Measurements from ENCODE around the gene CDC42BPB.

CDC42BPB gene, protein sequence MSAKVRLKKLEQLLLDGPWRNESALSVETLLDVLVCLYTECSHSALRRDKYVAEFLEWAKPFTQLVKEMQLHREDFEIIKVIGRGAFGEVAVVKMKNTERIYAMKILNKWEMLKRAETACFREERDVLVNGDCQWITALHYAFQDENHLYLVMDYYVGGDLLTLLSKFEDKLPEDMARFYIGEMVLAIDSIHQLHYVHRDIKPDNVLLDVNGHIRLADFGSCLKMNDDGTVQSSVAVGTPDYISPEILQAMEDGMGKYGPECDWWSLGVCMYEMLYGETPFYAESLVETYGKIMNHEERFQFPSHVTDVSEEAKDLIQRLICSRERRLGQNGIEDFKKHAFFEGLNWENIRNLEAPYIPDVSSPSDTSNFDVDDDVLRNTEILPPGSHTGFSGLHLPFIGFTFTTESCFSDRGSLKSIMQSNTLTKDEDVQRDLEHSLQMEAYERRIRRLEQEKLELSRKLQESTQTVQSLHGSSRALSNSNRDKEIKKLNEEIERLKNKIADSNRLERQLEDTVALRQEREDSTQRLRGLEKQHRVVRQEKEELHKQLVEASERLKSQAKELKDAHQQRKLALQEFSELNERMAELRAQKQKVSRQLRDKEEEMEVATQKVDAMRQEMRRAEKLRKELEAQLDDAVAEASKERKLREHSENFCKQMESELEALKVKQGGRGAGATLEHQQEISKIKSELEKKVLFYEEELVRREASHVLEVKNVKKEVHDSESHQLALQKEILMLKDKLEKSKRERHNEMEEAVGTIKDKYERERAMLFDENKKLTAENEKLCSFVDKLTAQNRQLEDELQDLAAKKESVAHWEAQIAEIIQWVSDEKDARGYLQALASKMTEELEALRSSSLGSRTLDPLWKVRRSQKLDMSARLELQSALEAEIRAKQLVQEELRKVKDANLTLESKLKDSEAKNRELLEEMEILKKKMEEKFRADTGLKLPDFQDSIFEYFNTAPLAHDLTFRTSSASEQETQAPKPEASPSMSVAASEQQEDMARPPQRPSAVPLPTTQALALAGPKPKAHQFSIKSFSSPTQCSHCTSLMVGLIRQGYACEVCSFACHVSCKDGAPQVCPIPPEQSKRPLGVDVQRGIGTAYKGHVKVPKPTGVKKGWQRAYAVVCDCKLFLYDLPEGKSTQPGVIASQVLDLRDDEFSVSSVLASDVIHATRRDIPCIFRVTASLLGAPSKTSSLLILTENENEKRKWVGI (N-terminal part only)

DNA sequence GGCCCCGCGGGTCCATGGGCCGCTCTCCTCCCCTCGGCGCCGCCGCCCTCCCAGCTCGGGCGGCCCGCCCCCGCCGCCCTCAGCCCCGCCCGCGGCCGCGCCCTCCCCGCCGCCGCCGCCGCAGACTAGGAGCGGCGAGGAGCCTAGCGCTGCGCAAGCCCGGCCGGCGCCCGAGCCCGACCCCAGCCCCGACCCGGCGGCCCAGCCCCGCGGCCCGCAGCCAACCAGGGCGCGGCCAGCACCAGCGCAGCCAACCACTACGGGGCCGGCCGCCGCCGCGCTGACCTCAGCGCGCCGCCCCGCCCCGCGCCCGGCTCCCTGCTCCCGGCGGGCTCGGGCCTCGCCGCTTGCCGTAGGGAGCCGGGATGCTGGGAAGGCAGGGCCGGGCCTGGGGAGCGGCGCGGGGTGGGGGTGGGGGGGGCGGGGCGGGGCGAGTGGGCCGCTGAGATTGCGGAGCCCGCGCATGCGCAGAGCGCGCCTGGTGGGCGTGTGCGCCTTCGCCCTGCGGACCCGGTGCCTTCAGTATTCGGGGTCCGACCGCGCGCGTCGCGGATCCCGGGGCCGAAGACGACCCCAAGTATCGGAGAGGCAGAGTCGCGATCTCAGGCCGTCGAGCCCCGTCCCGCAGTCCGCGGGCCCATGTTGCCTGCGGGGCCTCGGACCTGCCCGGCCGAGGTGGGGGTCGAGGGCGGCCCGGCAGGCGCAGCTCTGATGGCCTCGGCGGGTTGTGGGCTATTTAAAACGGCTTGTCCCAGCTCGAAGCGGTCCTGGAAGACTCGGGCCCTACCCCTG is at the start of gene CDC42BPB:
Gene CDC42BPB, minus strand, starts transcription at position 178 of the 792 bp plus-strand sequence. CDS start 376 bp downstream, outside the sequence.
- peak; percentile 67 for DNase-seq (ENCODE audit: low read depth)

DNA sequence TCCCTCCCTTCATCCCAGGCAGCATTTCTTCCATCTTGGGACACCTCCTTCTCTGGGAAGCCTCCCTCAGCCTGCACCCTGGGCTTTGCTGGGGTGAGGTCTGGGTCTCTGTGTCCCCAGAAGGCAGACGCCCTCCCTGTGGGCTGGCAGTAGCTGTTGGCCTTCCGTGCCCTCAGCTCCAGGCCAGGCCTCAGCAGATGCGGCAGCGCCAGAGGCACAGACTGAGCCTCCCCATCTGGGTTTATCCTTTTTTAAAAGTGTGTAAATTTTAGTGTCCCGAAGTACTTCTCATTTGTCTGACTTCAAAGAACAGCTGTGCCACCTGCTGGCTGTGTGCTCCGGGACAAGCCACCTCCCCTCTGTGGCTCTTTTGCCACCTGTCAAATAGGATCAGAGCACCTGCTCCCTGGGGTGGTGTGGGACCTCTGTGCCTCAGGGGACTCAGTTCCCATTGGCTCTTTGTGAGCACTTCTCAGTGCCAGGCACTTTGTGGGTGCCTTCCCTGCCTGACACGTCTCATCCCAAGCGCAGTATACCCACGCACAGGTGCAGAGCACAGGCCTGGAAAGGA is 48.3 kb upstream of the CDC42BPB start:
- no peak for DNase-seq (ENCODE audit: low read depth)

DNA sequence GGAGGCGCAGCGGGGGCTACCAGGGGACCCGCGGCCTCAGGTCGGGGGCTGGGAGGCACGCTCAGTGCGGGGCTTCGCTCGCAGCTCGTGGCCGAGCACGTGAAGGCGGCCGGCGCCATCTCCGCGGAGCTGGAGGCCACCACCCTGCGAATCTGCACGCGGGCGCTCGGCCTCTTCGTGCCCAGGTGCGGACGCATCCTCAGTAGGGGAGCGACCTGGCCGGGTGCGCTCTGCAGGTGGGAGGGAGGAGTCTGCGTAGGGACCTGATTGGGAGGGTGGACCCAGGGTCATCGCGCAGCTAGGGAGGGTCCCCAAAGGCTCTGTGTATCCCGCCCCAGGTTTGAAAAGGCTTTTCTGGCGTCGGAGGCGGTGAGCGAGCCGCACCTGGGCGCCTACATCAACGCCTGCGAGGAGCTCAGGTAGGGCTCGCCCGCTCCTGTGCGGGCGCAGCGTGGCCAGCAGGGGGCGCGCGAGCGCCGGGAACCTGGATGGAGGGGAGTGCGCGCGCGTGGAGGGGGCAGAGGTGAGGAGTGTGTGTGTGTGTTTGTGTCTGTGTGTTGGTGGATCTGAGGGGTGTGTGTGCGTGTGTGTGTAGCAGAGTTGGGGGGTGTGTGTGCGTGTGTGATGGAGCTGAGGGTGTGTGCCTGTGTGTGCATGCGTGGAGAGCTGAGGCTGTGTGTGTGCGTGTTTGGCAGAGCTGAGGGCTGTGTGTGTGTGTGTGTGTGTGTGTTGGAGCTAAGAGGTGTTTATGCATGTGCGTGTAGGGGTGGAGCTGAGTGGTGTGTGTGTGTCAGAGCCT is 47.5 kb upstream of the CDC42BPB start:
- DNase-seq (ENCODE audit: low read depth), result peak; percentile 29

DNA sequence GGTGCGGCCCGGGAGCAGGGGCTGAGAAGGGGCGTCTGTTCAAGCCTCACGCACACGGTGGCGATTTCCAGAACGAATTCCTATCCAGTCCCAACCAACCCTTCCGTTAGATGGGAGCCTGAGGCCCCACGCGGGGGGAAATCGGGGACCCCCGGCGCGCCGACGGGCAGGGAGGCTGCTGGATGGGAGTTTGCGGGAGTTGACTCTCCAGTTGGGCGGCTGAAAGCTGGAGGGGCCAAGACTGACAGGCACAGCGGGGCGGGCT is 47.0 kb upstream of the CDC42BPB start:
- no peak for DNase-seq (ENCODE audit: low read depth)

DNA sequence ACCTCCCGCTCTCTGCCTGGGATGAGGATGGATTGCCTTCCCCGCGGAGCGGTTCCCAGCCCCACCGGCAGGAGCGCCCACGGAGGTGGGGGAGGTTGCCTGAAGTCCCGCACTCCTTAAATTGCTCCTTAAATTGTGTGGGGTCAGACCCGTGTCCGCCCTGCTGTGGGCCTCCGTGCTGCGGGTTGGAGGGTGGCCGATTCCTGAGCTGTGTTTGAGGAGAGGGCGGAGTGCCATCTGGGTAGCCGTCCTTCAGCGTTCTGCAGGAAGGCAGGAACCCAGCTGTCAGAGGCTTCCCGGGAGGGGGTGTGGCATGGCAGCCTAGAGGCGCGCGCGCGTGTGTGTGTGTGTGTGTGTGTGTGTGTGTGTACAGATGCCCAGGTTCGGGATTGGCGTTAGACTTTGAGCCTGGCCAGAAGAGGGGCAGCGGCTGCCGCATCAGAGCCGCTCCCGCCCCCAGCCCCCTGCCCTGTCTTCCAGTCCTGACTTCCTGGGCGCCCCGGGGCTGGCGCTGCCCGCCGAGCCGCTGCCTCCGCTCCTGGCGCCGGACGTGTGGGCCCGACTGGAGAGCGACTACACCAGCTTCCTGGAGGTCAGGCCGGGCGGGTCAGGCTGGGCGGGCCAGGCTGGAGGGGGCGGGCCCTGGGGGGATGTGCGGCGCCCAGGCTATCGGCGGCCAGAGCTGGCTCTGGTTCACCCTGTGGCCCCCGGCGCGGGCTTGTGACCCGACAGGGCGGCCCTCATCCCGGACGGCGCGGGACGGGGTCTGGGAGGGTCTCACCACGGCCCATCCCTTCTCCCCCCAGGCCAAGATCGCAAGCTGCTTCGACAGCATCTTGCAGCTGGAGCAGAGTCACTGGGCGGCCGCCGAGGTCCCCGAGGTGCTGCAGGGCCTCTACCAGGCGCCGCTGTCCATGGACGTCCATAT is 46.4 kb upstream of the CDC42BPB start:
- DNase-seq (ENCODE audit: low read depth), result no peak

DNA sequence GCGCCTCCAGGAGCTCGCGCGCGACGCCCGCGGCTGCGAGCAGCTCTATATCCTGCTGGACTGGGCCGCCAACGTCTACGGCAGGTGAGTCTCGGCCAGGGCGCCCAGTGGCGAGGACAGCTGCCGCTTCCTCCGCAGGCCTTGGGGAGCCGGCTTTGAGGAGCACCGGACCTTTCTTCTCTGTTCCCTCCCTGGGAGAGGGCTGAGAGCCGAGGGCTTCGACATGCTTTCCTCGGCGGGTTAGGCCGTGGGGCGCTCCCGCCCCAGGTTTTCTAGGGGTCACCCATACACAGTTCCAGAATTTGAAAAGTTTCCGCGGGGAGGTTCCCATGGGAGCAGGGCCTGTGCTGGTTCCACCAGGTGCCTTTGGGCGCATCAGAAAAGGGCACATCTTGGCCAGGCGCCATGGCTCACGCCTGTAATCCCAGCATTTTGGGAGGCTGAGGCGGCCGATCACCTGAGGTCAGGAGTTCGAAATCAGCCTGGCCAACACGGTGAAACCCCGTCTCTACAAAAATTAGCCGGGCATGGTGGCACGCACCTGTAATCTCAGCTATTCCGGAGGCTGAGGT is 45.4 kb upstream of the CDC42BPB start:
- DNase-seq (ENCODE audit: low read depth), result no peak

DNA sequence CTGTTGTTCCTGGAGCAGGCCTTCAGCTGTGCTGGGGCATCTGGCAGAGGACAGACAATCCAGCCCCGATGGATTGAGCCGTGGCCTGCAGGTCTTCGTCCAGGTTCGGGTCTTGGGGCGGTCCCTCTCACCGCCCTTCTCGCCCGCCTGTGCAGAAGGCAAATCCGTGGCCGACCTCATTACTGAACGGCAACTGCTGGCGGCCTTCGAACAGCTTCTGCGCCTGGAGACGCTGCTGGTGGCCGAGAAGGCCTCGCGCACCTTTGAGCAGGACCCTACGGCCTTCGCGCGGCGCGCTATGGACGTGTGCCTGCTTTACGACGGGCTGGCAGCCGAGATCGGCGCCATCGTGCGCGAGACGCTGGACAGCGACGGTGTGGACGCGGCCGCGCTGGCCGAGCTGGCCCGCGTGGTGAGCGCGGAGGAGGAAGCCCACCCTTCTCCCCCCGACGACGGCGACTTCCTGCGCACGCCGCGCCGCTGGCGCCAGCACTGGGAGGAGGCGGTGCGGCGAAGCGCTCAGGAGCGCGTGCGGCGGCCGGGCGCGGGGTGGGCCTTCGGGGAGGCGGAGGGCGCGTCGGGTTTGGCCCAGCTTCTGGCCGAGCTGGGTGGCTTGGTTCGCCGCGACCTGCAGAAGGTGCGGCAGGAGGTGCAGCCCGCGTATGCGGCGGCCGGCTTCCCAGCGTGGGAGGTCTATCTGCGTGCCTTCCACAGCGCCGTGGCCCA is 44.8 kb upstream of the CDC42BPB start:
- no peak for DNase-seq (ENCODE audit: low read depth)

DNA sequence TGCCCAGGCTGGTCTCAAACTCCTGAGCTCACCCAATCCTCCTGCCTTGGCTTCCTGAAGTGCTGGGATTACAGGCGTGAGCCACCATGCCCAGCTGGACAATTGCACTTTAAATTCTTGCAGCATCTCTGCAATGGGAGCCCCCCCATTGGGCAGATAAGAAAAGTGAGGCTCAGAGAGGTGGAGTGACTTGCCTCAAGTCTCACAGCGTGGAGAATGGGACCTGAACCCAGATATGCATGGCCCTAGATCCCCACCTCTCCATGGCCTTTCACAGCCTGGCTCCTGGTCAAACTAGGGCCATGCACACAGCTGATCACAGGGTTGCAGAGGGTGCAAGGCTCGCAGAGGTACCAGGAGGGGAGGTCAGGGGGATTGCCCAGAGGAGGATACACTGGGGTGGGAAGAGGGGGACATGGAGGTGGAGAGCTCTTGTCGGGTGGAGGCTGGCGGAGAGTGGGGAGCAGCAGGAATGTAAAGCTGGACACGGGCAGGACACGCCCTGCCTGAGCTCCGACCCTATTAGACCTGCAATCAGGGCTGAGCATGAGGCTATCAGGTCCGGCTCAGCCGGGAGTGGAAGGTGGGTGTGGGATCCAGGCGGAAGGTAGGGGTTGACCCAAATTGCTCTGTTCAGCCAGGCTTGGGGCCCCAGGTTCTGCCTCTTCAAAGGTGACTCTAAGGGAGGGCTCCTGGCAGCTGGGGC is 44.1 kb upstream of the CDC42BPB start:
- no peak for DNase-seq (ENCODE audit: low read depth)

DNA sequence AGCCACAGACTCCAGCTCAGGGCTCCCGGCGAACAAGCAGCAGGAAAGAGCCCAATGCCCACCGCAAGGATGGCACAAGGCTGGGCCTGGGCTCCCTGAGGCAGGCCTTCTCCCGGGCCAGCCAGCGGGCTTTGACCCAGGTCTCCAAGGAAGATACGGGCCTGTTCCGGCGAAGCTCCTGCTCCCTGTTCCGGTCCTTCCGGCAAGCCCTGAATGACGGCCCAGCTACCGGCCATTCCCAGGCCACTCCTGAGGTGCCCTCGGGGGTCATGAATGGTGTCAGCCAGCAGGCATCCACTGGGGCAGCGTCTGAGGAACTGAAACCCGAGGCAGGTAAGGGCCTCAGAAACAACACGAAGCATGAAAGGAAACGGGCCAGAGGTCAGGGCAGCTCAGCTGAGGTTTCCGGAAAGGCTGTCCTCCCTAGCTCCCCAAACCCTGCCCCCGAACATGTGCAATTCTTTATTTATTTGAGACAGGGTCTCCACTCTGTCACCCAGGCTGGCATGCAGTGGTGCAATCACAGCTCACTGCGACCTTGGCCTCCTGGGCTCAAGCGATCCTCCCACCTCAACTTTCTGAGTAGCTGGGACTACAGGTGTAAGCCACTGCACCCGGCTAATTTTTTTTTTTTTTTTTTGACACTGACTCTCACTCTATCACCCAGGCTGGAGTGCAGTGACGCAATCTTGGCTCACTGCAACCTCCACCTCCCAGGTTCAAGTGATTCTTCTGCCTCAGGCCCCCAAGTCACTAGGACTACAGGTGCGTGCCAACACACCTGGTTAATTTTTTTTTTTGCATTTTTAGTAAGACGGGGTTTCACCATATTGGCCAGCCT is 43.2 kb upstream of the CDC42BPB start:
- no peak for DNase-seq (ENCODE audit: low read depth)

DNA sequence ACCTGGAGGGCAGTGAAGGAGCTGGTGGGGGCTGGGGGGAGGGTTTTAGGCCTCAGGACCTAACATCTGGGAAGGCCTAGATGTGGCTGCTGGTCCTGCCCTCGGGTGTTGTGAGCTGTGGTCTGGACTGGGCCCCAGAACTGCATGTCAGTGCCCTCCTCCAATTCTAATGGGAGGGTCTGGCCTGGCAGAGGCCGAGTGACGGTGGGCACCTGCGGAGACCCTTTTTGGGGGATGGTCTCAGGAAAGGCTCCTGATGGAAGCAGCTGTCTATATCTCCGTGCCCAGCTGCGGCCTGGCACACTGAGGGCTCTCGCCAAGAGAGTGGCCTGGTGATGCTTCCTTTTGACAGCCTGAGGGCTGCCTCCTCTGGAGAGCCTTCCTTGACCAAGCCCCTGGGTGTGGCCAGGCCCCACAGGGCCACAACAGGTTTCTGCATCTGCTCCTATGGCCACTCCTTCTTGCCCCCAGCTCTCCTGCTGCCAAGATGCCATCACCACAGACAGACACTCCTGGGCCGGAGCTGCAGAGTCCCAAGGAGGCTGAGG is 42.5 kb upstream of the CDC42BPB start:
- DNase-seq (ENCODE audit: low read depth), result no peak

DNA sequence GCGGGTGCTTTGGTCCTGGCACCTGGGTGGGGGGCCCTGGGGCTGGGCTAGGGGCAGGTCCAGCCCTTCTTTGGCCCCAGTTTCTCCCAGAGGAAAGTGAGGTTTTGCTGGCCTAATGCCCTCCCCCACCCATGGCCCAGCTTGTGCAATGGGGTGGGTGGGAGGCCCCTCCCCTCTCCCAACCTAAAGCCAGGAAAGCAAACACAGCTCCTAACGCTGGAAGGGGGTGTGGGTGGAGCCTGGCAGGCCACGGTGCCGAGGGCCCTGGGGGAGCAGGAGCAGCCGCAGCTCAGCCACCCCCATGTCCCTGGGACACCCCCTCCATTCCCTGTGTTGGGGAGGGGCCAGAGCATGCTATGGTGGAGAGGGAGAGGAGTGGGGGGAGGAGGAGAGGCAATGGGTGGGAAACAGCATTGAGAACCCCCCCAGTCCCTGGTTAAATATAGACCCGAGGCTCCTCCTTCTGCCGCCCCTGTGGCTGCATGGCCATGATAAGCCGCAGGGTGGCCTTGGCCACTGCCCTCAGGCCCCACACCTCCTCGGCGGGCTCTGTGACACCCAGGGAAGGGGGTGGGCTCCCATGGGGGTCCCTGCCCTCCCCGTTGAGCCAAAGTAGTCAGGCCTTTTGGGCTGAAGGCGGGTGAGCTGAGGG is 41.9 kb upstream of the CDC42BPB start:
- DNase-seq (ENCODE audit: low read depth), result no peak

DNA sequence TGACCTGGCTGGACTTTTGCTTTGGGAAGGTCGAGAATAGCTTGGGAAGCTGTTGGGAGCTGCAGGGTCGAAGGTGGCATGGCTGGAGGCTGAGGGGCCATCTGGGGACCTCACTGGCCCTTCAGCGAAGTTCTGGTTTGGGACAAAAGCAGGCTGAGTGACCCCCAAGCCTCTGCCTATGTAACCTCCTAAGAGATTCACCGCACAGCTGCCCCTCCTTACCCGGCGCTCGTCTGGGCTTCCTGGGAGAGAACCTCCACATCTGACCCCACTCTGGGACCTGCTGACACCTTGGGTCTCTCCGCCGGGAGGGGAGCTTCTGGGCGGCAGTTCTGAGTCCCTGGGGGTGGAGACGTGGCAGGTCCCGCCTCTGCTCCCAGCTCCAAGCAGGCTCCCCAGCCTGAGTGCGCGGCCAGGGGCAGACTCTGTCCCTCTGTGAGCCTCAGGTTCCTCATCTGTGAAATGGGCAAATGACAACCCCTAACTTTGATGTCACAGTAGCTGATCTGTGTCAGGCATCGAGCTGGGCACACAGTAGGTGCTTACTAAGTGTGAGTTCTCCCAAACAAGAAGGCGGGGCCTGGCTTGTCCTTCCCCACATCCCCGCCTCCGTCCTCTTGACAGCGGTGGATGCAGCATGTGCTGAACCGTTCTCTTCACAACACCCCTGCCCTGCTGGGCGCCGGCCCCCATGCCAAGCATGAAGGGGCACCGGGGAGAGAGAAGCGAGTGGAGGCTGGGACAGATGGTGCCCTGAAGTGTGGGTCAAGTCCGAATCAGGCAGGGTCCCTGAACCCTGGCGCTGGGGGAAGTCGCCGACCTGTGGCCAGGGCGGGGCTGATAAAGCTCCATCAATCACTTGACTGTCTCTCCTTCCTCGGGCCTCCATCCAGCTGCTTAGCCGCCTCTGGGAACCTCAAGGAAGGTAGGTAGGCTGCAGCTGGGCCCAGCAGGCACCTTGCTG is 40.9 kb upstream of the CDC42BPB start:
- DNase-seq (ENCODE audit: low read depth), result no peak

DNA sequence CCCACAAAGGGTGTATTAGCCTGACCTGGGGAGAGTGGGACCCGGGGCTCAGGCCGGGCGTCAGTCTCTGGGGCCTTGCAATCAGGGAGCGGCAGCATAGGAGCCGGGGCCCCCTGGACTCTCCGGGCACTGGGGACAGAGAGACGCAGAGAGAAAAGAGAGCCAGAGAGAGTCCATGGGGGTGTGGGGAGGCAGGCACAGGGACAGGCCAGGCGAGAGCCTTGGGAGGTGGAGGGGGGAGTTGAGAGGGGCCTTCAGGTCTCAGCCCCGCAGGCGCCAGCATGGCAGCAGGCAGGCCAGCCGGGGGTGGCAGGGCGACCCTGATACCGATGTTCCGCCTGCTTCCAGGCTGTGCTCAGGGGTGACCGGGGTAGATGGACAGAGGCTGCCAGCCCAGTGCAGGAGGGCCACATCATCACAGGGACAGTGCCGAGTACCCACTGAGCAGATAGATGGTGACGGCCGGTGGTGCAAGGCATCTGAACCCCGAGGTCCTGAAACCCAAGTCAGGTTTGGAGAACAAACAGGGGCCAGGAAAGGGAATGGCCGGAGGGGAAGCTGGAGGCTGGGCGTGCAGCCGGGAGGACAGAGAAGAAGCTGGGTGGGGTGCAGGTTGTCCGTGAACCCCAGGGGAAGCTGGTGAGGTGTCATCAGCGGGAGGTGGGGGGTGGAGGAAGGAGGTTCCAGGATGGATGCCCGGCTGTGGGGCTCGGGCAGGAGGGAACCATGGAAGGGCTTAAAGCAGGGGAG is 40.1 kb upstream of the CDC42BPB start:
- DNase-seq (ENCODE audit: low read depth), result no peak

DNA sequence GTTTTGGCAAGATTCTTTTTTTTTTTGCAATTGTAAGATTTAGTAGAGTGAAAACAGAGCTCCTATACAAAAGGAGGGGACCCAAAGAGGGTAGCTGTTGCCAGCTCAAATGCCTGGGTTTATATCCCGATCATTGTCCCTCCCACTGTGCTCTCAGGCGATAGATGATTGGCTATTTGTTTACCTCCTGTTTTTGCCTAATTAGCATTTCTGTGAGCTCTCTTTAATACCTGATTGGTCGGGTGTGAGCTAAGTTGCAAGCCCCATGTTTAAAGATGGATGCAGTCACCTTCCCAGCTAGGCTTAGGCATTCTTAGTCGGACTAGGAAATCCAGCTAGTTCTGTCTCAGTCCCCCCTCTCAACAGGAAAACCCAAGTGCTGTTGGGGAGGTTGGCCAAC is 39.0 kb upstream of the CDC42BPB start:
- DNase-seq (ENCODE audit: low read depth), result no peak

Measured in T-helper 22 cell (primary cell).